ENCODE results near the gene CROCC2. TPM values are rescaled to one million over a fixed set of nuclear protein-coding genes. Genes with fewer than 3 reads are reported as not detected.

CROCC2 gene
- total RNA-seq, 1 donor from 2014 or later: not detected

DNA sequence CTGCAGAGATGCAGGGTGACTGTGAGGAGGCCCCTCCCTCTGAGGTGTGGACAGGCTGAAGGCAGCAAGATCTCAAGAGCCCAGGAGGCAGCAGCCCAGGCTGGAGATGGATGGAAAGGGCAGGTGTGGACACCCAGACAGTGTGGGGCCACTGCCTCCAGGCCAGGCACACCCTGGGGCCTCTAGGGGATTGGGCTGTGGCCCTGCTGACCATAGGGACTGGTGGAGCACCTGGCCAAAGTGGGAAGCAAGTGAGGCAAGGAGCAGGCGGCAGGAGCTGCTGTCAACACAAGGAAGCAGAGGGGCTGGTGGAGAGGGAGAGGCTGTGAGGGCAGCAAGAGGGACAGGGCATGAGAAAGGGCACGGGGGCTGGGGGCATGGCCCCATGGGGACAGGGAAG lies 103.1 kb downstream of the CROCC2 start:
- no peak overlapping the region for H3K4me3 ChIP-seq (ENCODE audit: low read depth, low read length)
- no peak for DNase-seq (ENCODE audit: low read depth)
- no peaks in the 10 kb centered on the region for H3K36me3 ChIP-seq (ENCODE audit: control insufficient read depth, insufficient read depth, low read length)
- H3K27me3 ChIP-seq (ENCODE audit: control insufficient read depth, insufficient read depth, low read length): peaks cover 4% of the 10 kb centered on the region
- TF ChIP-seq, protein P1, sequence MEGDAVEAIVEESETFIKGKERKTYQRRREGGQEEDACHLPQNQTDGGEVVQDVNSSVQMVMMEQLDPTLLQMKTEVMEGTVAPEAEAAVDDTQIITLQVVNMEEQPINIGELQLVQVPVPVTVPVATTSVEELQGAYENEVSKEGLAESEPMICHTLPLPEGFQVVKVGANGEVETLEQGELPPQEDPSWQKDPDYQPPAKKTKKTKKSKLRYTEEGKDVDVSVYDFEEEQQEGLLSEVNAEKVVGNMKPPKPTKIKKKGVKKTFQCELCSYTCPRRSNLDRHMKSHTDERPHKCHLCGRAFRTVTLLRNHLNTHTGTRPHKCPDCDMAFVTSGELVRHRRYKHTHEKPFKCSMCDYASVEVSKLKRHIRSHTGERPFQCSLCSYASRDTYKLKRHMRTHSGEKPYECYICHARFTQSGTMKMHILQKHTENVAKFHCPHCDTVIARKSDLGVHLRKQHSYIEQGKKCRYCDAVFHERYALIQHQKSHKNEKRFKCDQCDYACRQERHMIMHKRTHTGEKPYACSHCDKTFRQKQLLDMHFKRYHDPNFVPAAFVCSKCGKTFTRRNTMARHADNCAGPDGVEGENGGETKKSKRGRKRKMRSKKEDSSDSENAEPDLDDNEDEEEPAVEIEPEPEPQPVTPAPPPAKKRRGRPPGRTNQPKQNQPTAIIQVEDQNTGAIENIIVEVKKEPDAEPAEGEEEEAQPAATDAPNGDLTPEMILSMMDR (IDR thresholded peaks at IDR 0.05; ENCODE audit: insufficient read depth, low read length, severe bottlenecking): no peak
- FAIRE-seq: no peak

DNA sequence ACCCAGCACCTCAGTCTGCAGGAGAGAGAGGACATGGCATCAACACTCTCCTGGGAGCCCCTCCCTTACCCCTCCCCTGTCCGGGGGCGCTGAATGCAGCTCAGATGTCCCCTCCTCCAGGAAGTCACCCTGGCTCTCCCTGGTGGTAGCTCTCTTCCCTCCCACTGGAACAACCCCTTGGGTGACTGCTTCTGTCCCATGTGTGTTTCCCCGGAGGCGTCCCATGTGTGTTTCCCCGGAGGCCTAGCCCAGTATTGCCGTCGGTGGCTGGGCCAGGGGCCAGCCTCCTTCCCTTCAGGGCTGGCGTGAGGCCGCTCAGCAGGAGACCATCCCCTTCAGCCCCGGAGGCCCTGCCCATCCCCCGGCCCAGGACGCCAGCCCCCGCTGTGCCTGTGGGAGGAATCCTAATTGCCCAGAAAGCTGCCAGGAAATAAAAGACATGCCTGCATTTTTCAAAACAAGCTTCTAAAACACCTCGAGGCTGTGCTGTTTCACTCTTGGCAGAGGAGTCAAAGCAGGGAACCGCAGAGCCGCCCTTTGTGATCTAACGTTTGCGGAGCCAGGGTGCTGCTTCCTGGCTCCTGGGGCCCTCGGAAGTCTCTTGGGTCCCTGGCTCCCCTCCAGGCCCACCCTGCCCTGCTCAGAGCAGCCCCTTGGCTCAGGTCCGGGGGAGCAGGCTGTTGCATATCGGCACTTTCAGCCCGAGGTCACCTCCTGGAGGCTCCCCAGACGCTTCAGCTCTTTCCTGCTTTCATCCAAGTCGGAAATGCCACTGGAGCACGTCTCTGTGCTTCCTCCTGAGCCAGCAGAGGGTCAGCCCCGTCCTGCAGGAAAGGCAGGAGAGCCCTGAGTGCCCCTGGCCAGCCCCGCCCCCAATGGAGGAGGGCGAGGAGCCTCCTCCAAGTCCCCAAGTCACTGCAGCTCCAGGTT lies 103.7 kb downstream of the CROCC2 start:
- peak; percentile 23 for DNase-seq (ENCODE audit: low read depth)
- H3K27me3 ChIP-seq (ENCODE audit: control insufficient read depth, insufficient read depth, low read length): peaks cover 4% of the 10 kb centered on the region
- H3K4me3 ChIP-seq (ENCODE audit: low read depth, low read length): peak overlapping the region; percentile 7
- no peaks in the 10 kb centered on the region for H3K36me3 ChIP-seq (ENCODE audit: control insufficient read depth, insufficient read depth, low read length)
- TF ChIP-seq, protein P1 (IDR thresholded peaks at IDR 0.05; ENCODE audit: insufficient read depth, low read length, severe bottlenecking): no peak
- no peak for FAIRE-seq

DNA sequence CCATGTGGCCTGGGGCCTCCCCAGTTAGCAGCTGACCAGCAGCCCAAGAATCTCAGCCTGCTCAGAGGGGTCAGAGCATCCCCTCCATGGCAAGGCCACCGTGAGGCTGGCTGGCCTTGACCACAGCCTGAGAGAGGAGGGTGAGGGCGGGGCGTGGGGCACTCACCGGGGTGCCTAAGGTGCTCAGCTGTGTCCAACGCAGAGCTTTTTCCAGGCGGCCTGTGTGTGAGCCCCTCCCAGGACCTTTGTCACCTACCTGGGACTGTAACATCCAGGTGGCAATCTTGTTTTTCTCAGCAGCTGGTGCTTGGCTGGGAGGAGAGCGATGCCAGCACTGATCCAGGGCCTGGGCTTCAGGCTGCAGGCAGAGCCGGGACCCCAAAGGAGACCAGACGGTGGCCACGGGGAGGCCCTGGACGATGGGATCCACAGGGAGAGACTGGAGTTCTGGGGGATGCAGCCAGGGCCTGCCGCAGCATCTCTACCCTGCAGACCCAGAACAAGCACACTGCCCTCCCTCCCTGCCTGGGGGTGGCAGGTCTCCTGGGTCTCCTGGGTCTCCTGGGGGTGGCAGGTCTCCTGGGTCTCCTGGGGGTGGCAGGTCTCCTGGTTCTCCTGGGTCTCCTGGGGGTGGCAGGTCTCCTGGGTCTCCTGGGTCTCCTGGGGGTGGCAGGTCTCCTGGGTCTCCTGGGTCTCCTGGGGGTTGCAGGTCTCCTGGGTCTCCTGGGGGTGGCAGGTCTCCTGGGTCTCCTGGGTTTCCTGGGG lies 104.6 kb downstream of the CROCC2 start:
- H3K4me3 ChIP-seq (ENCODE audit: low read depth, low read length): no peak overlapping the region
- FAIRE-seq (no peak), DNase-seq (ENCODE audit: low read depth) (no peak)
- H3K36me3 ChIP-seq (ENCODE audit: control insufficient read depth, insufficient read depth, low read length): no peaks in the 10 kb centered on the region
- H3K27me3 ChIP-seq (ENCODE audit: control insufficient read depth, insufficient read depth, low read length): peaks cover 4% of the 10 kb centered on the region
- TF ChIP-seq, protein P1 (IDR thresholded peaks at IDR 0.05; ENCODE audit: insufficient read depth, low read length, severe bottlenecking): no peak

DNA sequence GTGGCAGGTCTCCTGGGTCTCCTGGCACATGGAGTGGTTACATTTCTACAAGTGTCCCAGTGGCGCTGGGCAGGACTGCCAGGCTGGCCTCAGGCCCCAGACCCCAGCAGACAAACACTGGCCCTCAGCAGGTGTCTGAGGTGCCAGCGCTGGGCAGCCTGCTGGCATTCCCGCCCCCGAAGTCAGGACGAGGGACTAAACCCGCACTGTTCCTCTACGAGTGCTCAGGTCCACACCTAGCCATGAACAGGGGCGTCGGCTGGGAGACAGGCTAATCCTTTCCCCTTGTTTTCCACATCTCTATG lies 105.1 kb downstream of the CROCC2 start:
- TF ChIP-seq, protein P1 (IDR thresholded peaks at IDR 0.05; ENCODE audit: insufficient read depth, low read length, severe bottlenecking): no peak
- Histone ChIP-seq H3K36me3 (ENCODE audit: control insufficient read depth, insufficient read depth, low read length) (no peaks in the 10 kb centered on the region), H3K4me3 (ENCODE audit: low read depth, low read length) (no peak overlapping the region), H3K27me3 (ENCODE audit: control insufficient read depth, insufficient read depth, low read length) (peaks cover 4% of the 10 kb centered on the region)
- FAIRE-seq: no peak
- DNase-seq (ENCODE audit: low read depth): no peak

DNA sequence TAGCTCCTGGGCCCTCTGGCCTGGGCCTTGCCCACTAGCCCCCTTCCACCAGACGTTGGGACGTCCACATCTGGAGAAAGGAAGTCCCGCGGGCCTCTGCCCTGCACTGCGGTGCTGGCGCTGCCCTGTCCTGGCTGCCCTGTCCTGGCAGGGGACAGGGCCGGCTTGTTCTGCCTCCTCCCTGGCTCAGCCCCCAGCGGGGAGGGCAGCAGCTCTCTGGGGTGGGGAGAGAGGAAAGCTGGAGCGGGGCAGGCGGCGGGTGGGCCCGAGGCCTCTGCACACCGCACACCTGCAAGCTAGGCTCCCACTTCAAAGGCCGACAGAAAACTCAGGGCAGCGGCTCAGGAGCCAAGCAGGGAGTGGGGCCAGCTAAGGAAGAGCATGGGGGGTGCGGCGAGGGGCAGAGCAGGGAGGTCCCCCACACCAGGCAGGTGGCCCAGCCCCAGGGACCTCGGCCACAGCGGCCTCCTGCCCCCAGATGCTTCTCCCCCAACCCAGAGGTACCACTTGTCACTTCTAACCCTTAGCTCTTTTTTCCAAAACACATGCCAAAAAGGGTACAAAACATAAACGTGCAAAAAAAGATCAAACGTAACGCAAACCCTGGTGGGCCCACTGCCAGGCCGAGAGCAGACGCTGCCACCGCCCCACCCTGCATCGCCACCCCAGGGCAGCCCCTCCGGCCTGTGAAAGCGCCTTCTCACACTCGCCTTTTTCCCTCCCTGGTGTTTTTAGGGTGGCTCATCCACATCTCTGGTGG lies 105.8 kb downstream of the CROCC2 start:
- no peak overlapping the region for H3K4me3 ChIP-seq (ENCODE audit: low read depth, low read length)
- TF ChIP-seq, protein P1 (IDR thresholded peaks at IDR 0.05; ENCODE audit: insufficient read depth, low read length, severe bottlenecking): no peak
- DNase-seq (ENCODE audit: low read depth) (no peak), FAIRE-seq (no peak)
- H3K27me3 ChIP-seq (ENCODE audit: control insufficient read depth, insufficient read depth, low read length): peaks cover 4% of the 10 kb centered on the region
- H3K36me3 ChIP-seq (ENCODE audit: control insufficient read depth, insufficient read depth, low read length): no peaks in the 10 kb centered on the region
